Activated naive CD4-positive, alpha-beta T cell treated with Interleukin-2 at 50 U/mL for 16 hours (primary cell): ENCODE measurements around the gene RDX.

Experiments
- DNase-seq: peaks from one replicate; pipeline ENCODE4 v3.0.0-alpha.2; 2020

RDX gene

DNA sequence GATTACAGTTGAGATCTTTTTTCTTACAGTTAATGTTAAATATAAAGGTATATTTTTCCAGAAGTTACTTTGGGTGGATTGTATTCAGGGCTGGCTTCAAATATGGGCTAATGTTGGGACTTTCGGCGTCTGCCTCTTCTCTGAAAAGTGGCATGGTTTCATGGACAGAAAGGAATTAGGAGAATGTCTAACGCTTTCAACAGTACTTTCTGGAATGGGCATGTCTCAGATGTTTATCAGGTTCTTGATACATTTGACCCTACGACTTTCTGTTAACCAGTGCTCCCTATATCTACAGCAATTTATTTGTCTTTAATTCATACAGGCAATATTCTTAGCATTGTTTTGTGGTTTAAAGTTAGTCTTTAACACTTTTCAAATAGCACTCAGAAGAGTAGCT is 169.5 kb downstream of the RDX start:
- no peak for DNase-seq

DNA sequence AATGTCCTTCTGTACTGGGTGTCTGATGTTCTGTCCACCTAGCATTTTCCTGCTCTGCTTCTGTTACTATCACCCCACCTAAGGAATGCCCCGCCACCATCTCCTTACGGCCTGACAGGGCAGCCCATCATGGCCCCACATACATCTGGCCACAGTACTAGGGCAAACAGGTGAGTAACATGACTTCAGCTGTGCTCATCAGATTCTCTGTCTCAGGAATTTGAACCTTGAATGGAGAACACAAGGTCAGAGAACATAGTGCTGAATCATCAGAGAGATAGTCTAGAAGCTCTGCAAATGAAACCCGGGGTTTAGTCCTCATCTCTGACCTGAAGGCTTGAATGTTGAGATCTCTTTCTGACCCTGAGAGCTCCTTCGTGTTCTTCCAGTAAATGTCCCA is 170.8 kb downstream of the RDX start:
- DNase-seq: no peak
